ENCODE measurements around the gene ADAMTS17. TPM values are rescaled to one million over a fixed set of nuclear protein-coding genes. Genes with fewer than 3 reads are reported as not detected.

The ADAMTS17 gene
- total RNA-seq, 1 experiment from 2014 or later = 0.15 TPM

- intact Hi-C loops (cut with micrococcal nuclease; ENCODE audit: unreplicated experiment) = no loop called here
- H3K36me3 ChIP-seq (ENCODE audit: insufficient read depth, low read length, poor library complexity, severe bottlenecking) = no peaks in the 10 kb centered on the region
- CTCF ChIA-PET = no interaction called here
- no peaks in the 10 kb centered on the region for H3K27me3 ChIP-seq (replicated peaks; ENCODE audit: insufficient read depth, low read depth, low read length, poor library complexity)
- BruUV-seq (replicated peaks) = no TSS peak
- H3K27ac ChIP-seq (ENCODE audit: low read depth, low read length, poor library complexity, severe bottlenecking) = no peak overlapping the region
- DNase-seq (ENCODE audit: low spot score) = no peak
- POLR2A ChIA-PET (ENCODE audit: low non-redundant PET) = no interaction called here
- TF ChIP-seq, protein P1, sequence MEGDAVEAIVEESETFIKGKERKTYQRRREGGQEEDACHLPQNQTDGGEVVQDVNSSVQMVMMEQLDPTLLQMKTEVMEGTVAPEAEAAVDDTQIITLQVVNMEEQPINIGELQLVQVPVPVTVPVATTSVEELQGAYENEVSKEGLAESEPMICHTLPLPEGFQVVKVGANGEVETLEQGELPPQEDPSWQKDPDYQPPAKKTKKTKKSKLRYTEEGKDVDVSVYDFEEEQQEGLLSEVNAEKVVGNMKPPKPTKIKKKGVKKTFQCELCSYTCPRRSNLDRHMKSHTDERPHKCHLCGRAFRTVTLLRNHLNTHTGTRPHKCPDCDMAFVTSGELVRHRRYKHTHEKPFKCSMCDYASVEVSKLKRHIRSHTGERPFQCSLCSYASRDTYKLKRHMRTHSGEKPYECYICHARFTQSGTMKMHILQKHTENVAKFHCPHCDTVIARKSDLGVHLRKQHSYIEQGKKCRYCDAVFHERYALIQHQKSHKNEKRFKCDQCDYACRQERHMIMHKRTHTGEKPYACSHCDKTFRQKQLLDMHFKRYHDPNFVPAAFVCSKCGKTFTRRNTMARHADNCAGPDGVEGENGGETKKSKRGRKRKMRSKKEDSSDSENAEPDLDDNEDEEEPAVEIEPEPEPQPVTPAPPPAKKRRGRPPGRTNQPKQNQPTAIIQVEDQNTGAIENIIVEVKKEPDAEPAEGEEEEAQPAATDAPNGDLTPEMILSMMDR (conservative IDR thresholded peaks at IDR 0.05; ENCODE audit: low read depth, low read length) = no peak
- no peak for TF ChIP-seq EZH2 (IDR thresholded peaks at IDR 0.05; ENCODE audit: borderline replicate concordance, low read depth, low read length, poor library complexity, severe bottlenecking)
- H3K4me3 ChIP-seq (ENCODE audit: low read depth, low read length, poor library complexity, severe bottlenecking) = no peak overlapping the region
- H3K4me1 ChIP-seq (ENCODE audit: insufficient read depth, low read length, poor library complexity, severe bottlenecking) = no peaks in the 10 kb centered on the region
- peaks cover 27% of the 10 kb centered on the region for H3K9me3 ChIP-seq (ENCODE audit: low read depth, low read length, poor library complexity, severe bottlenecking)
Measured at GRCh38 chr15:100252779-100253417, 88.9 kb downstream of the ADAMTS17 start.

- Histone ChIP-seq H3K27ac (ENCODE audit: low read depth, low read length, poor library complexity, severe bottlenecking) (no peak overlapping the region), H3K9me3 (ENCODE audit: low read depth, low read length, poor library complexity, severe bottlenecking) (peaks cover 28% of the 10 kb centered on the region), H3K4me1 (ENCODE audit: insufficient read depth, low read length, poor library complexity, severe bottlenecking) (no peaks in the 10 kb centered on the region), H3K27me3 (replicated peaks; ENCODE audit: insufficient read depth, low read depth, low read length, poor library complexity) (no peaks in the 10 kb centered on the region), H3K36me3 (ENCODE audit: insufficient read depth, low read length, poor library complexity, severe bottlenecking) (no peaks in the 10 kb centered on the region), H3K4me3 (ENCODE audit: low read depth, low read length, poor library complexity, severe bottlenecking) (no peak overlapping the region)
- BruUV-seq (replicated peaks) = no TSS peak
- ChIA-PET CTCF (no interaction called here), POLR2A (ENCODE audit: low non-redundant PET) (no interaction called here)
- no peak for DNase-seq (ENCODE audit: low spot score)
- intact Hi-C loops (cut with micrococcal nuclease; ENCODE audit: unreplicated experiment) = no loop called here
- no peak for TF ChIP-seq EZH2 (IDR thresholded peaks at IDR 0.05; ENCODE audit: borderline replicate concordance, low read depth, low read length, poor library complexity, severe bottlenecking)
- TF ChIP-seq, protein P1 (conservative IDR thresholded peaks at IDR 0.05; ENCODE audit: low read depth, low read length) = no peak
Measured at GRCh38 chr15:100252359-100252758, 89.4 kb downstream of the ADAMTS17 start.

DNA sequence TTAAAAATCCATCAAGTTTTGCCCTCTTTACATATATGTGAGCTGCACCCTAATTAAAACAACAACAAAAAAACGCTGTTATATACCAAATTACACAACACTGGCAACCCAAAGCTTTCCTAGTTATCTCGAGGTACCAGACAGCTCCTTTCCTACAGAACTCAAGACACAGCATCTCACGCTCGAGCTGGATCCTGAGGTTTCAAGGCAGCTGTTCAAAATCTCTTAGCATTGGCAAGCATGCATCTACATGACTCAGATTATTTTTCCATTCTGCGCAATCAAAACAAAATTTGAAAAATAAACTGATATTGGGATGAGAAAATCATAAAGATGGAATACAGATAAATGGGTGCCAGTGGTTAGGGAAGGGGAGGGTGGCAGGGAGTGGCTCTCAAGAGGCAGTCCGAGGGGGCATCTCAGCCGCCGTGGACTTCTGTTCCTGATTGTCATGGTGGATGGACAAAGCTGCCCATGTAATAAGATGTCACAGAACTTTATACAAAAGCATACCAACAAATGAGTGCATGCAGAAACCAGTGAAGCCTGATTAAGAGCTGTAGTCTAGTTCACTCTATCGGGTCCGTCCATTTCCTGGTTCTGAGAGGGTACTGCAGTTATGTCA, 91.5 kb downstream of the ADAMTS17 start:
- Histone ChIP-seq H3K27me3 (replicated peaks; ENCODE audit: insufficient read depth, low read depth, low read length, poor library complexity) (no peaks in the 10 kb centered on the region), H3K36me3 (ENCODE audit: insufficient read depth, low read length, poor library complexity, severe bottlenecking) (no peaks in the 10 kb centered on the region), H3K27ac (ENCODE audit: low read depth, low read length, poor library complexity, severe bottlenecking) (no peak overlapping the region), H3K4me1 (ENCODE audit: insufficient read depth, low read length, poor library complexity, severe bottlenecking) (no peaks in the 10 kb centered on the region), H3K9me3 (ENCODE audit: low read depth, low read length, poor library complexity, severe bottlenecking) (peaks cover 30% of the 10 kb centered on the region), H3K4me3 (ENCODE audit: low read depth, low read length, poor library complexity, severe bottlenecking) (no peak overlapping the region)
- ChIA-PET POLR2A (ENCODE audit: low non-redundant PET) (no interaction called here), CTCF (no interaction called here)
- intact Hi-C loops (cut with micrococcal nuclease; ENCODE audit: unreplicated experiment) = no loop called here
- BruUV-seq (replicated peaks) = no TSS peak
- no peak for DNase-seq (ENCODE audit: low spot score)
- TF ChIP-seq, protein P1 (conservative IDR thresholded peaks at IDR 0.05; ENCODE audit: low read depth, low read length) = no peak
- no peak for TF ChIP-seq EZH2 (IDR thresholded peaks at IDR 0.05; ENCODE audit: borderline replicate concordance, low read depth, low read length, poor library complexity, severe bottlenecking)
